OCI-LY1 (cell line): Measurements from ENCODE around the gene PEX6.

Source experiments
- CTCF ChIP-seq: fragments of 200-600 bp; sonication (generic), shearing (Covaris generic); IDR thresholded peaks from 2 replicates; pipeline ENCODE4 v1.5.1; 2017; ENCODE audit warnings: mild to moderate bottlenecking, antibody characterized with exemption, low read length, moderate library complexity, mixed read lengths
- EZH2 ChIP-seq: fragments of 200-600 bp; sonication (generic), shearing (Covaris generic); IDR thresholded peaks from 2 replicates; pipeline ENCODE4 v1.8.0; 2017; ENCODE audit warnings: borderline replicate concordance, mixed run types, mild to moderate bottlenecking, antibody characterized with exemption, low read length, moderate library complexity, mixed read lengths

GRCh38 chr6:42936398-42936797 is 42.6 kb downstream of the PEX6 start:
- no peak for TF ChIP-seq CTCF
- no peak for TF ChIP-seq EZH2
